GM18951 (cell line): ENCODE results near the gene EPHB1.

Experiments used
- POLR2A ChIP-seq: IDR thresholded peaks from 4 replicates; pipeline ENCODE4 v1.6.1; 2011; ENCODE audit warnings: mild to moderate bottlenecking; ENCODE audit not compliant: insufficient read length, insufficient read depth; ENCODE audit errors: extremely low read depth
- in situ Hi-C: fragments of 300-500 bp; cut with MboI; formaldehyde crosslinking; loops from one replicate; pipeline ENCODE4 v1.12.0; 2022; ENCODE audit warnings: low sequenced_read_pairs, mixed read lengths, inconsistent platforms; ENCODE audit not compliant: unreplicated experiment

Gene EPHB1

GRCh38 chr3:134874737-134875413 is 79.8 kb downstream of the EPHB1 start:
- in situ Hi-C loops, result no loop called here
- TF ChIP-seq POLR2A, result no peak

DNA sequence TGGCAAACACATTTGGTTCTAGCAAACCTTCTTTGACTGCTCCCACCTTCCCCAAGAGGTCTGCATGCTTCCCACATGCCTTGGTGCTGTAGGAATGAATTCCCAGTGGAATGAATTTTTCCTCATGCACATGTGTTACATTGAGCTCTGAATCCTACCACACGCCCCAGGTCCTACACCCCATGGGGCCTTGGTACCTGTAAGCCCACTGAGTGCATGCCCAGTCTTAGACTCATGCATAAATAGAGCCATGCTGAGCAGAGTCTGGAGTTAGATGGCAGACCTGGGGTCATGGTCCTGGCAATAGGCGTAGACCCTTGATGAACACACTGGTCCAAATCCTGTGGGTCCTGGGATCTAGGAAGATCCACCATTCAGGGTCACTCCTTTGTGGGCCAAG is 81.8 kb downstream of the EPHB1 start:
- TF ChIP-seq POLR2A, result no peak
- in situ Hi-C loops, result no loop called here

DNA sequence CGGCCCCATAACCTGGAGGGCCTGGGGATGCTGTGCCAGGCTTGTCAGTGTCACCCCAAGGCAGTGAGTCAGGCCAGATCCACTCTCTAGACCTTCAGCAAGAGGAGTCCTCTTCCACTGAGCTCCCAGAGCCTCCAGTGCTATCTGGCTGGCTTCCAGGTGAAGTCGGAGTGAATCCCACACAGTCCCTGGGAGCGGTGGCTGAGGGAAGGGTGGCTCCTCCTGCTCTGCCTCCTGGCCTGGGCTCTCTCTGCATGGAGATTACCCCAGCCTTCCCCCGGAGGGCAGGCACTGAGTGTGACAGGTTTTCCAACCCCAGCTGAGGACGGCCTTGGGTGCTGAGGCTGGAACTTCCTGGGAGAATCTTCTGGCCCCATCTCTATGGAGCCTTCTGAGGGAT is 82.7 kb downstream of the EPHB1 start:
- in situ Hi-C loops, result no loop called here
- no peak for TF ChIP-seq POLR2A

GRCh38 chr3:134879990-134880389 is 84.9 kb downstream of the EPHB1 start:
- in situ Hi-C loops, result no loop called here
- TF ChIP-seq POLR2A, result no peak

GRCh38 chr3:134880431-134880830 is 85.4 kb downstream of the EPHB1 start:
- TF ChIP-seq POLR2A, result no peak
- in situ Hi-C loops, result no loop called here

GRCh38 chr3:134881305-134881704 is 86.2 kb downstream of the EPHB1 start:
- in situ Hi-C loops, result no loop called here
- no peak for TF ChIP-seq POLR2A

- no peak for TF ChIP-seq POLR2A
These were observed 88.8 kb downstream of the EPHB1 start for GRCh38 chr3:134883697-134884385.

GRCh38 chr3:134885877-134886621 is 91.0 kb downstream of the EPHB1 start:
- no peak for TF ChIP-seq POLR2A
- in situ Hi-C loops, result no loop called here

More at GRCh38 chr3:134883697-134884385, 88.8 kb downstream of the EPHB1 start:
- in situ Hi-C loops, result no loop called here

GRCh38 chr3:134886991-134887390 is 91.9 kb downstream of the EPHB1 start:
- TF ChIP-seq POLR2A, result no peak
- in situ Hi-C loops, result no loop called here

- in situ Hi-C loops, result no loop called here
- TF ChIP-seq POLR2A, result no peak
These were observed 92.5 kb downstream of the EPHB1 start for GRCh38 chr3:134887536-134887935.

DNA sequence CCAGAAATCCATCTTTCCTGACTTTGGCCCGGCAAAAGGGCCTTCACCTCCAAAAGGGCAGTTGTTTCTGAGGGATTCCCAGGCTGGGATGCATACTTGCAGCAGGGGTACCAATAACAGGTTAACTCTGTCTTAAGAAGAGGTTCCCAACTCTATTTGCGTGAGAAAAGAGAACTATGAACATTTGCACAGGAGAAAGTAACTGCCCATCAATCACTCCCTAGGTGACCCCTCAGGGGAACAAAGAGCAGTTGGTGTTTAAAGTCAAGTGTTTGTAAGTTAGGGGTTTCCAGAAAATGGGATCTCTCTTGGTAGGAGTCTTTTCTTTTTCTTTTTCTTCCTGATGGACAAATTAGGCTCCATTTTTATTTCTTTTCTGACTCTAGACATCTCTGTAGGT is 97.3 kb downstream of the EPHB1 start:
- in situ Hi-C loops, result no loop called here
- no peak for TF ChIP-seq POLR2A

DNA sequence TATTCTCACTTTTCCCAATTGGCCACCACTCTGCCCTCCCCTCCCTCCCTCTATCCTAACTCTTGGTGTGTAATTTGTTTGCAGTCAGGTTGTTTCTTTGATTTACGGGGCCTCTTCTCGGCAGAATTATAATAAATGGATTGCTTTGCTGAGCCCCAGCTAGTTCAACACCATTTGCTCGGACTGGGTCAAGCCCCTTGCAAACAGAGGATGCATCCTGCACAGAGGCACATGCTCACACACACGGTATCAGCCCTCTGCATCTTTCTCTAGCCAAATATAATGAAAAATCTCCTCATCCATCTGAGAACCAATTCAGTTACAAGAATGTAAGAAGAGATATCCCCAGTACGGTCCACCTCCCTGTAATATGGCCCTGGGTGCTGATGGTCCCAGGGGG is 97.7 kb downstream of the EPHB1 start:
- in situ Hi-C loops, result no loop called here
- TF ChIP-seq POLR2A, result no peak

- TF ChIP-seq POLR2A, result no peak
- in situ Hi-C loops, result no loop called here
These were observed 99.5 kb downstream of the EPHB1 start for GRCh38 chr3:134894533-134894932.

DNA sequence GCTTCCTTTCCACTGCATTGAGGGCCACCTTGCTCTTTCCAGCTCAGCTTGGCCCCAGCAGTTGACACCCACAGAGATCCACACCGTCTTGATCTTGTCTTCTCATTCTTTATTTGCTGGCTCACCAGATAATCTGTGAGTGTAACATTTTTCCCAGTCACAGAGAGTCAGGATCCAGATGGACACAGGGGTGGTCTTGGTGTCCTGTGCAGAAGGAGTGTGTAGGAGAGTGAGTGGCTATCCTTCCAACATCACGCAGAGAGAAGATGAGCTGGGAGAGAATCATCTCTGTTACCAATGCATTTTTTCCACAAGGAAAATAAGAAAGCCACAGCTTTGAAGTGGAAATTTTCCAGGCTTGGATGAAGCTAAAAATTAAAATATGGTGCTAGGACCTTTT is 100.1 kb downstream of the EPHB1 start:
- in situ Hi-C loops, result no loop called here
- no peak for TF ChIP-seq POLR2A
